K562 (cell line): ENCODE measurements around the gene MARCHF5. TPM values are rescaled to one million over a fixed set of nuclear protein-coding genes. Genes with fewer than 3 reads are reported as not detected.

Experiments used
- ATAC-seq: fragments of 200-7000 bp; cut with Tn5 transposase; 3 replicates; pipeline ENCODE4 v1.9.1; 2020; ENCODE audit warnings: moderate library complexity
- BruUV-seq: library from RNA; stranded (reverse); fragments of 400-500 nt; replicated peaks from 2 replicates; lab custom pipeline; 2021; lab: Mats Ljungman, UMichigan
- CTCF ChIA-PET: fragments of 300-600 bp; formaldehyde crosslinking; extraction: SDS; loops from one replicate; lab custom pipeline; 2021; ENCODE audit warnings: low intra/inter-chr PET ratio; lab: Yijun Ruan, JAX
- POLR2A ChIA-PET: fragments of 300-600, 350-650 bp; sonication (Branson Sonifier 250); formaldehyde crosslinking; extraction: SDS; loops from one replicate; lab custom pipeline; 2021; ENCODE audit warnings: antibody characterized with exemption, inconsistent platforms; lab: Yijun Ruan, JAX
- DNase-seq, 4 experiments: peaks; one replicate each; pipeline versions ENCODE4 v3.0.0 to v3.0.0-alpha.2; 2011 to 2018; ENCODE audit warnings: low spot score in 3 of 4, mixed read lengths in 3 of 4; ENCODE audit errors: extremely low read depth in 1 of 4
- FAIRE-seq: peaks from 2 replicates; lab custom pipeline; 2011; peaks lifted over from hg19 to GRCh38; lab: Jason Lieb, UNC
- H2AFZ ChIP-seq: 2 replicates; pipeline ENCODE4 v1.6.0; 2011; ENCODE audit warnings: low read depth, low read length, control low read depth, inconsistent platforms
- H3K27ac ChIP-seq: fragments of 200-600 bp; 3 replicates; pipeline ENCODE4 v1.8.0; 2011; ENCODE audit warnings: low read depth, mild to moderate bottlenecking, control low read depth, inconsistent platforms, low read length, moderate library complexity, mixed read lengths; ENCODE audit errors: extremely low read depth
- H3K27me3 ChIP-seq, 2 experiments: fragments of 300-600 bp in 1 of 2; 2 replicates in 1 of 2; 3 replicates in 1 of 2; pipeline versions ENCODE4 v1.6.0 to v1.8.0; 2011; ENCODE audit warnings: inconsistent platforms in 2 of 2, low read length in 2 of 2, mild to moderate bottlenecking in 1 of 2, mixed read lengths in 1 of 2, moderate library complexity in 1 of 2; ENCODE audit not compliant: control insufficient read depth in 2 of 2, insufficient read depth in 2 of 2
- H3K36me3 ChIP-seq: fragments of 300-600 bp; 3 replicates; pipeline ENCODE4 v1.8.0; 2011; ENCODE audit warnings: mild to moderate bottlenecking, low read length, inconsistent platforms; ENCODE audit not compliant: control insufficient read depth, insufficient read depth
- H3K4me1 ChIP-seq, 2 experiments: fragments of 200-600 bp in 1 of 2; replicated peaks in 1 of 2; 2 replicates in 1 of 2; 3 replicates in 1 of 2; pipeline versions ENCODE4 v1.5.1 to v1.8.0; 2011; ENCODE audit warnings: inconsistent platforms in 2 of 2, low read length in 2 of 2, mild to moderate bottlenecking in 1 of 2, mixed read lengths in 1 of 2, moderate library complexity in 1 of 2; ENCODE audit not compliant: control insufficient read depth in 2 of 2, insufficient read depth in 2 of 2
- H3K4me2 ChIP-seq: 2 replicates; pipeline ENCODE4 v1.6.1; 2011; ENCODE audit warnings: low read length, control low read depth, inconsistent platforms, mixed read lengths; ENCODE audit not compliant: insufficient read depth
- H3K4me3 ChIP-seq: fragments of 200-600 bp; sonication (generic), shearing (Covaris generic); 2 replicates; pipeline ENCODE4 v1.5.1; 2016; ENCODE audit warnings: control low read depth, inconsistent platforms
- H3K79me2 ChIP-seq: fragments of 200-600 bp; 3 replicates; pipeline ENCODE4 v1.8.0; 2011; ENCODE audit warnings: low read length, inconsistent platforms; ENCODE audit not compliant: control insufficient read depth, insufficient read depth
- H3K9ac ChIP-seq, 2 experiments: 2 replicates each; pipeline versions ENCODE4 v1.6.0 to v1.6.1; 2011; ENCODE audit warnings: low read depth in 2 of 2, low read length in 2 of 2, control low read depth in 1 of 2, inconsistent platforms in 1 of 2, mild to moderate bottlenecking in 1 of 2, mixed read lengths in 1 of 2; ENCODE audit not compliant: insufficient read depth in 1 of 2
- H3K9me1 ChIP-seq: one replicate; pipeline ENCODE4 v1.6.0; 2011; ENCODE audit warnings: inconsistent platforms, mild to moderate bottlenecking, low read length, moderate library complexity; ENCODE audit not compliant: control insufficient read depth, insufficient read depth
- H3K9me3 ChIP-seq: replicated peaks from 2 replicates; pipeline ENCODE4 v1.5.1; 2011; ENCODE audit warnings: low read depth, low read length, inconsistent platforms; ENCODE audit not compliant: control insufficient read depth, insufficient read depth
- H4K20me1 ChIP-seq: replicated peaks from 2 replicates; pipeline ENCODE4 v1.6.1; 2011; ENCODE audit warnings: low read length, inconsistent platforms, mixed read lengths; ENCODE audit not compliant: control insufficient read depth, insufficient read depth
- ATF2 ChIP-seq: sonication (generic); formaldehyde crosslinking; IDR thresholded peaks from 2 replicates; pipeline ENCODE4 v1.8.1; 2022; ENCODE audit warnings: missing genetic modification reagents
- DDX20 ChIP-seq: fragments of 450-650 bp; IDR thresholded peaks from 2 replicates; pipeline ENCODE4 v1.6.1; 2016; ENCODE audit warnings: missing genetic modification characterization, low read depth, mild to moderate bottlenecking, missing compliant biosample characterization, moderate library complexity
- ELK1 ChIP-seq: sonication (generic); formaldehyde crosslinking; IDR thresholded peaks from 2 replicates; pipeline ENCODE4 v1.8.1; 2022; ENCODE audit warnings: missing genetic modification reagents
- IRF9 ChIP-seq: fragments of 450-650 bp; IDR thresholded peaks from 2 replicates; pipeline ENCODE4 v1.6.1; 2016; ENCODE audit warnings: missing biosample characterization, missing genetic modification characterization
- REST ChIP-seq, 2 experiments: fragments of 450-650 bp; formaldehyde crosslinking in 1 of 2; IDR thresholded peaks; 2 replicates each; pipeline versions ENCODE4 v1.4.0 to v1.6.1; 2014 to 2020; ENCODE audit warnings: mild to moderate bottlenecking in 2 of 2, borderline replicate concordance in 1 of 2, low read depth in 1 of 2
- ZNF644 ChIP-seq: fragments of 200-800 bp; sonication (Bioruptor generic); IDR thresholded peaks from 2 replicates; pipeline ENCODE4 v1.6.1; 2016; ENCODE audit warnings: low read depth, missing genetic modification characterization, missing compliant biosample characterization
- WGBS: fragments of 100-300 bp; shearing (Covaris generic); methylation state at CpG from one replicate; pipeline ENCODE4 v1.1.6; 2016; ENCODE audit warnings: low coverage, mixed read lengths; ENCODE audit not compliant: insufficient coverage; ENCODE audit errors: missing lambda C conversion rate; 5-methylcytosine and 5-hydroxymethylcytosine counted together
- in situ Hi-C: fragments of 300-500 bp; cut with MboI; formaldehyde crosslinking; loops from 4 replicates; pipeline ENCODE4 v1.15.0; 2018; ENCODE audit warnings: inconsistent platforms, mixed read lengths
- intact Hi-C: fragments of 100-400 bp; cut with micrococcal nuclease; formaldehyde crosslinking; loops from 2 replicates; pipeline ENCODE4 v1.14.2; 2022
- polyA plus RNA-seq, 8 experiments: library from polyadenylated mRNA; depleted of rRNA in 4 of 8; stranded (reverse) in 5 of 8; unstranded in 3 of 8; fragments of >200 nt; fragmentation: Nextera tagmentation in 2 of 8; fragmentation: Illumina TruSeq in 1 of 8; extraction: Ambion mirVana in 2 of 8; extraction: Trizol in 1 of 8; gene quantifications; 2 replicates each; pipeline versions ENCODE4 v1.2.1 to v1.2.3, GENCODE V29; 2011 to 2014; ENCODE audit warnings: inconsistent platforms in 1 of 8, missing spikeins in 1 of 8
- total RNA-seq, 7 experiments: library from RNA; depleted of rRNA in 6 of 7; stranded (reverse); fragments of >200 nt in 6 of 7; fragmentation: Illumina TruSeq in 2 of 7; extraction: Trizol in 2 of 7; gene quantifications; 2 replicates each; pipeline versions ENCODE4 v1.2.1 to v1.2.3, GENCODE V29; 2011 to 2021; ENCODE audit warnings: low replicate concordance in 1 of 7

MARCHF5 gene
- total and polyA plus RNA-seq, 9 of the 15 experiments (the other 6 are each of a cell fraction or from before 2014, with no cell fraction given), result 3.4 to 27.2 (median 11.5) TPM

- Histone ChIP-seq H3K9me1 (no peaks in the 10 kb centered on the region), H3K4me3 (no peak overlapping the region), H3K79me2 (no peaks in the 10 kb centered on the region), H3K4me1 (no peaks in the 10 kb centered on the region; a peak in 1 of 5 replicates), H3K4me2 (no peak overlapping the region), H3K27ac (no peak overlapping the region), H3K36me3 (no peaks in the 10 kb centered on the region), H4K20me1 (no peaks in the 10 kb centered on the region), H3K27me3 (no peaks in the 10 kb centered on the region), H3K9me3 (no peaks in the 10 kb centered on the region), H3K9ac (no peak overlapping the region), H2AFZ (no peak overlapping the region)
- no TSS peak for BruUV-seq
- CTCF ChIA-PET, result interaction anchor here (0.7 kb wide), 1 partner anchor 249 kb away, joined by 3 read pairs; no protein-coding TSS in a partner anchor
- ATAC-seq, result no peak
- no peak for DNase-seq
- POLR2A ChIA-PET, result interaction anchor here (1.6 kb wide), 1 partner anchor 10 kb away, joined by 4 read pairs; no protein-coding TSS in a partner anchor
- FAIRE-seq, result no peak
- in situ Hi-C loops, result no loop called here
- intact Hi-C loops, result no loop called here
- no peak for TF ChIP-seq IRF9
- TF ChIP-seq ZNF644 (tag), result no peak
- peak; percentile 24; the same call in 1 of the 2 replicates for TF ChIP-seq REST (IDR thresholded peaks at IDR 0.05; ENCODE audit: borderline replicate concordance)
- no peak for TF ChIP-seq REST (CRISPR knock-in tag; IDR thresholded peaks at IDR 0.05; ENCODE audit: low read depth)
- TF ChIP-seq DDX20 (tag), result no peak
- TF ChIP-seq ATF2 (CRISPR knock-in tag), result no peak
- no peak for TF ChIP-seq ELK1 (CRISPR knock-in tag)
- WGBS, result 10% methylated on average over 2 of the region's 4 CpGs
Measured at GRCh38 chr10:92395271-92395670, 104.3 kb downstream of the MARCHF5 start.
